ENCODE results near the gene MYT1.

DNA sequence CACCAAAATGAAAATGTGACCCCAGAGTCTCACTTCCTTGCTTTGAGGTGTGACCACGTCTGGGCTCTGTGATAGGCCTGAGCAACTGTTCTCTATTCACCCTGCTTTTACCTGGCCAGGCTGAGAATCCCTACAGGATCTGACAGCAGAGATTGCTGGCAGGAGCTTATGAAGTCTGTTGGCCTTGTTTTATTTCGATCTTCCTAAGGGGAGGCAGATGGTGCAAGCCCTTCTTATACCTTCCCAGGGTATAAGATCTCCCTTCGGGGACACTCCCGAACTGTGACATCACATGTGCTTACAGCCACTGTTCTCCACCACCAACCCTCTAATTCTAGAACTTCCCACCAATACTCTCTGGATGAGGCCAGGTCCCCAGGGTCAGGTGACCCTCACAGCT lies 26.8 kb downstream of the MYT1 start:
- TF ChIP-seq TAF1 (IDR thresholded peaks at IDR 0.05; ENCODE audit: low read depth, low read length) = no peak
- no peak for TF ChIP-seq POLR2A (IDR thresholded peaks at IDR 0.05; ENCODE audit: control extremely low read depth in 1 of 2, low read depth in 2 of 2, low read length in 2 of 2)
- TF ChIP-seq RFX5 (IDR thresholded peaks at IDR 0.05; ENCODE audit: borderline replicate concordance, low read depth, low read length) = no peak
- TF ChIP-seq, protein P1, sequence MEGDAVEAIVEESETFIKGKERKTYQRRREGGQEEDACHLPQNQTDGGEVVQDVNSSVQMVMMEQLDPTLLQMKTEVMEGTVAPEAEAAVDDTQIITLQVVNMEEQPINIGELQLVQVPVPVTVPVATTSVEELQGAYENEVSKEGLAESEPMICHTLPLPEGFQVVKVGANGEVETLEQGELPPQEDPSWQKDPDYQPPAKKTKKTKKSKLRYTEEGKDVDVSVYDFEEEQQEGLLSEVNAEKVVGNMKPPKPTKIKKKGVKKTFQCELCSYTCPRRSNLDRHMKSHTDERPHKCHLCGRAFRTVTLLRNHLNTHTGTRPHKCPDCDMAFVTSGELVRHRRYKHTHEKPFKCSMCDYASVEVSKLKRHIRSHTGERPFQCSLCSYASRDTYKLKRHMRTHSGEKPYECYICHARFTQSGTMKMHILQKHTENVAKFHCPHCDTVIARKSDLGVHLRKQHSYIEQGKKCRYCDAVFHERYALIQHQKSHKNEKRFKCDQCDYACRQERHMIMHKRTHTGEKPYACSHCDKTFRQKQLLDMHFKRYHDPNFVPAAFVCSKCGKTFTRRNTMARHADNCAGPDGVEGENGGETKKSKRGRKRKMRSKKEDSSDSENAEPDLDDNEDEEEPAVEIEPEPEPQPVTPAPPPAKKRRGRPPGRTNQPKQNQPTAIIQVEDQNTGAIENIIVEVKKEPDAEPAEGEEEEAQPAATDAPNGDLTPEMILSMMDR (IDR thresholded peaks at IDR 0.05; ENCODE audit: control extremely low read depth in 1 of 3, insufficient read depth in 1 of 3, low read depth in 1 of 3, low read length in 3 of 3) = no peak
- no peak for TF ChIP-seq ZNF274 (IDR thresholded peaks at IDR 0.05; ENCODE audit: borderline replicate concordance, extremely low read depth, low read length)
- TF ChIP-seq JUND (IDR thresholded peaks at IDR 0.05; ENCODE audit: low read length) = no peak
- TF ChIP-seq, protein P2, sequence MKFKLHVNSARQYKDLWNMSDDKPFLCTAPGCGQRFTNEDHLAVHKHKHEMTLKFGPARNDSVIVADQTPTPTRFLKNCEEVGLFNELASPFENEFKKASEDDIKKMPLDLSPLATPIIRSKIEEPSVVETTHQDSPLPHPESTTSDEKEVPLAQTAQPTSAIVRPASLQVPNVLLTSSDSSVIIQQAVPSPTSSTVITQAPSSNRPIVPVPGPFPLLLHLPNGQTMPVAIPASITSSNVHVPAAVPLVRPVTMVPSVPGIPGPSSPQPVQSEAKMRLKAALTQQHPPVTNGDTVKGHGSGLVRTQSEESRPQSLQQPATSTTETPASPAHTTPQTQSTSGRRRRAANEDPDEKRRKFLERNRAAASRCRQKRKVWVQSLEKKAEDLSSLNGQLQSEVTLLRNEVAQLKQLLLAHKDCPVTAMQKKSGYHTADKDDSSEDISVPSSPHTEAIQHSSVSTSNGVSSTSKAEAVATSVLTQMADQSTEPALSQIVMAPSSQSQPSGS (IDR thresholded peaks at IDR 0.05; ENCODE audit: low read length) = no peak
- TF ChIP-seq GABPA (IDR thresholded peaks at IDR 0.05; ENCODE audit: borderline replicate concordance, insufficient read depth, low read length) = no peak

All from H1 (cell line).